ENCODE results near the gene ASRGL1.

DNA sequence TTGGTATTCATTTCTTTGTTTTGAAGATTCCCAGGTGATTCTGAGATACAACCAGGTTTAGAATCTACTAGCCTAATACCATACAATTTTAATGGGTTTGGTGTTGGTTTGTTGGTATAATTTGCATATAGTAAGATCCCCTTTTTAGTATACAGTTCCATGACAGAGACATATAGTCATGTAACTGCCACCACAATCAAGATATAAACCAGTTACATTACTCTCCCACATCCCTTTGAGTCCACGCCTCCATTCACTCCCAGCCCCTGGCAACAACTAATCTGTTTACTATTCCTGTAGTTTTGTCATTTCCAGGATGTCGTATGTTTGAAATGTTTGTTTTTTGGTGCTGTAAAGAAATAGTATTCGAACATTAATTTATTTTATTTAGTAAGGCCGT lies 4.3 kb downstream of the ASRGL1 start:
- TF ChIP-seq, protein P1, sequence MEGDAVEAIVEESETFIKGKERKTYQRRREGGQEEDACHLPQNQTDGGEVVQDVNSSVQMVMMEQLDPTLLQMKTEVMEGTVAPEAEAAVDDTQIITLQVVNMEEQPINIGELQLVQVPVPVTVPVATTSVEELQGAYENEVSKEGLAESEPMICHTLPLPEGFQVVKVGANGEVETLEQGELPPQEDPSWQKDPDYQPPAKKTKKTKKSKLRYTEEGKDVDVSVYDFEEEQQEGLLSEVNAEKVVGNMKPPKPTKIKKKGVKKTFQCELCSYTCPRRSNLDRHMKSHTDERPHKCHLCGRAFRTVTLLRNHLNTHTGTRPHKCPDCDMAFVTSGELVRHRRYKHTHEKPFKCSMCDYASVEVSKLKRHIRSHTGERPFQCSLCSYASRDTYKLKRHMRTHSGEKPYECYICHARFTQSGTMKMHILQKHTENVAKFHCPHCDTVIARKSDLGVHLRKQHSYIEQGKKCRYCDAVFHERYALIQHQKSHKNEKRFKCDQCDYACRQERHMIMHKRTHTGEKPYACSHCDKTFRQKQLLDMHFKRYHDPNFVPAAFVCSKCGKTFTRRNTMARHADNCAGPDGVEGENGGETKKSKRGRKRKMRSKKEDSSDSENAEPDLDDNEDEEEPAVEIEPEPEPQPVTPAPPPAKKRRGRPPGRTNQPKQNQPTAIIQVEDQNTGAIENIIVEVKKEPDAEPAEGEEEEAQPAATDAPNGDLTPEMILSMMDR (IDR thresholded peaks at IDR 0.05; ENCODE audit: insufficient read depth, low read length, poor library complexity, severe bottlenecking): no peak
- no peak for TF ChIP-seq EZH2phosphoT487 (conservative IDR thresholded peaks at IDR 0.05; ENCODE audit: low read length)

All from SU-DHL-6 (cell line).